ENCODE results near the gene CRYBG3. TPM values are rescaled to one million over a fixed set of nuclear protein-coding genes. Genes with fewer than 3 reads are reported as not detected.

The CRYBG3 gene
- total RNA-seq, 1 donor, result 20.3 TPM

- Histone ChIP-seq H3K9me3 (ENCODE audit: low read depth, low read length) (no peaks in the 10 kb centered on the region), H3K36me3 (ENCODE audit: insufficient read depth, low read length) (no peaks in the 10 kb centered on the region), H3K27me3 (ENCODE audit: insufficient read depth, low read length) (no peaks in the 10 kb centered on the region), H3K27ac (ENCODE audit: low read depth, low read length) (no peak overlapping the region), H3K79me2 (ENCODE audit: insufficient read depth, low read length) (no peaks in the 10 kb centered on the region), H4K20me1 (ENCODE audit: insufficient read depth, low read length) (no peaks in the 10 kb centered on the region), H2AFZ (ENCODE audit: low read length) (no peak overlapping the region), H3K4me3 (ENCODE audit: insufficient read depth, low read length) (no peak overlapping the region), H3K4me2 (ENCODE audit: insufficient read depth, low read length) (no peak overlapping the region), H3K4me1 (ENCODE audit: insufficient read depth, low read length) (no peaks in the 10 kb centered on the region)
- TF ChIP-seq, protein P1, sequence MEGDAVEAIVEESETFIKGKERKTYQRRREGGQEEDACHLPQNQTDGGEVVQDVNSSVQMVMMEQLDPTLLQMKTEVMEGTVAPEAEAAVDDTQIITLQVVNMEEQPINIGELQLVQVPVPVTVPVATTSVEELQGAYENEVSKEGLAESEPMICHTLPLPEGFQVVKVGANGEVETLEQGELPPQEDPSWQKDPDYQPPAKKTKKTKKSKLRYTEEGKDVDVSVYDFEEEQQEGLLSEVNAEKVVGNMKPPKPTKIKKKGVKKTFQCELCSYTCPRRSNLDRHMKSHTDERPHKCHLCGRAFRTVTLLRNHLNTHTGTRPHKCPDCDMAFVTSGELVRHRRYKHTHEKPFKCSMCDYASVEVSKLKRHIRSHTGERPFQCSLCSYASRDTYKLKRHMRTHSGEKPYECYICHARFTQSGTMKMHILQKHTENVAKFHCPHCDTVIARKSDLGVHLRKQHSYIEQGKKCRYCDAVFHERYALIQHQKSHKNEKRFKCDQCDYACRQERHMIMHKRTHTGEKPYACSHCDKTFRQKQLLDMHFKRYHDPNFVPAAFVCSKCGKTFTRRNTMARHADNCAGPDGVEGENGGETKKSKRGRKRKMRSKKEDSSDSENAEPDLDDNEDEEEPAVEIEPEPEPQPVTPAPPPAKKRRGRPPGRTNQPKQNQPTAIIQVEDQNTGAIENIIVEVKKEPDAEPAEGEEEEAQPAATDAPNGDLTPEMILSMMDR (IDR thresholded peaks at IDR 0.05; ENCODE audit: extremely low read depth, low read depth, low read length), result no peak
- DNase-seq (ENCODE audit: insufficient read length, low spot score, missing footprints), result no peak
Measured at GRCh38 chr3:97892852-97893251, 71.0 kb downstream of the CRYBG3 start.

DNA sequence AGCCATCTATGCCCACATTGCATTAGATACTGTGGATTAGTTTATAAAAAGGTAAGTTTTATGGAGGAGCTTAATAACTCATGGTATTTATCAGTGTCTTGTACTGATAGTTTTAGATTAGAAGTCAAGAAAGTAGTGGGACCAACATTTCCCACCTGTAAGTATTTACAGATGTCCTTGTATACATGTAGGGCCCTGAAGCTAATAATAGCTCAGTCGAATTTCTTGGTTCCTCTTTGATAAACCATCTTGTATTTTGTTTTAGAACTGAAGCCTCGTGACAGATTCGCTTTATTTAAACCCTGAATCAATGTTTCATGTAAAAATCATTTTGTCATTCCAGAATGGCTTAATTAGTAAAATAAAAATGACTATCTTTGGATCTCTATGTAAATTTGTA is 73.4 kb downstream of the CRYBG3 start:
- Histone ChIP-seq H3K4me2 (ENCODE audit: insufficient read depth, low read length) (no peak overlapping the region), H3K4me1 (ENCODE audit: insufficient read depth, low read length) (no peaks in the 10 kb centered on the region), H3K4me3 (ENCODE audit: insufficient read depth, low read length) (no peak overlapping the region), H3K9me3 (ENCODE audit: low read depth, low read length) (no peaks in the 10 kb centered on the region), H2AFZ (ENCODE audit: low read length) (no peak overlapping the region), H3K36me3 (ENCODE audit: insufficient read depth, low read length) (peaks cover 7% of the 10 kb centered on the region), H3K79me2 (ENCODE audit: insufficient read depth, low read length) (no peaks in the 10 kb centered on the region), H3K27me3 (ENCODE audit: insufficient read depth, low read length) (no peaks in the 10 kb centered on the region), H4K20me1 (ENCODE audit: insufficient read depth, low read length) (no peaks in the 10 kb centered on the region), H3K27ac (ENCODE audit: low read depth, low read length) (no peak overlapping the region)
- DNase-seq (ENCODE audit: insufficient read length, low spot score, missing footprints), result no peak
- TF ChIP-seq, protein P1 (IDR thresholded peaks at IDR 0.05; ENCODE audit: extremely low read depth, low read depth, low read length), result no peak

DNA sequence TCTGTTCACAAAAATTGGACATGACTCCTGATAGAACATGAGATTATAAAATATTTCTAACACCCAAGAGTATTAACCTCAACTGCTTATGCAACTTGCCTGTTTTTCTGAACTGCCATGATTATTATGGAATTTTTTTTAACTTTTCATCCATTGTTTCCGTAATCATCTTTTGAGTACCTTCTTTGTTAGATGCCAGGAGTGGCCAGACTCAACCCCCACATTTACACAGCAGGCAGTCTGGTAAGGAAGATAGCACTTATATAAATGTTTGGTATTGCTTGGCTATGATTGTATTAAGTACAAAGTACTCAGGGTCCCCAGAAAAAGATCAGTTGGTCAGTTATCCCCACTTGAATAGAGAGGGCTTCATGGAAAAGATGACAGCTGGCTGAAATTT is 74.3 kb downstream of the CRYBG3 start:
- Histone ChIP-seq H3K79me2 (ENCODE audit: insufficient read depth, low read length) (no peaks in the 10 kb centered on the region), H3K4me1 (ENCODE audit: insufficient read depth, low read length) (no peaks in the 10 kb centered on the region), H4K20me1 (ENCODE audit: insufficient read depth, low read length) (no peaks in the 10 kb centered on the region), H3K36me3 (ENCODE audit: insufficient read depth, low read length) (peaks cover 7% of the 10 kb centered on the region), H2AFZ (ENCODE audit: low read length) (no peak overlapping the region), H3K27ac (ENCODE audit: low read depth, low read length) (no peak overlapping the region), H3K27me3 (ENCODE audit: insufficient read depth, low read length) (no peaks in the 10 kb centered on the region), H3K9me3 (ENCODE audit: low read depth, low read length) (no peaks in the 10 kb centered on the region), H3K4me2 (ENCODE audit: insufficient read depth, low read length) (no peak overlapping the region), H3K4me3 (ENCODE audit: insufficient read depth, low read length) (no peak overlapping the region)
- TF ChIP-seq, protein P1 (IDR thresholded peaks at IDR 0.05; ENCODE audit: extremely low read depth, low read depth, low read length), result no peak
- no peak for DNase-seq (ENCODE audit: insufficient read length, low spot score, missing footprints)

- Histone ChIP-seq H3K27me3 (ENCODE audit: insufficient read depth, low read length) (no peaks in the 10 kb centered on the region), H3K27ac (ENCODE audit: low read depth, low read length) (no peak overlapping the region), H3K4me3 (ENCODE audit: insufficient read depth, low read length) (no peak overlapping the region), H4K20me1 (ENCODE audit: insufficient read depth, low read length) (no peaks in the 10 kb centered on the region), H3K4me1 (ENCODE audit: insufficient read depth, low read length) (no peaks in the 10 kb centered on the region), H3K4me2 (ENCODE audit: insufficient read depth, low read length) (no peak overlapping the region), H3K36me3 (ENCODE audit: insufficient read depth, low read length) (peaks cover 7% of the 10 kb centered on the region), H3K9me3 (ENCODE audit: low read depth, low read length) (no peaks in the 10 kb centered on the region), H2AFZ (ENCODE audit: low read length) (no peak overlapping the region), H3K79me2 (ENCODE audit: insufficient read depth, low read length) (no peaks in the 10 kb centered on the region)
- no peak for DNase-seq (ENCODE audit: insufficient read length, low spot score, missing footprints)
- TF ChIP-seq, protein P1 (IDR thresholded peaks at IDR 0.05; ENCODE audit: extremely low read depth, low read depth, low read length), result peak; percentile 19
Measured at GRCh38 chr3:97896547-97896946, 74.7 kb downstream of the CRYBG3 start.

Data from osteoblast (primary cell).